ENCODE results near the gene OTOS.

The OTOS gene

GRCh38 chr2:240151477-240152031, 11.1 kb upstream of the OTOS start:
- DNase-seq (ENCODE audit: low read depth in 3 of 3): no peak

GRCh38 chr2:240149943-240150784, 9.7 kb upstream of the OTOS start:
- no peak for DNase-seq (ENCODE audit: low read depth in 3 of 3)

GRCh38 chr2:240147911-240148587, 7.6 kb upstream of the OTOS start:
- no peak for DNase-seq (ENCODE audit: low read depth in 3 of 3)

- DNase-seq (ENCODE audit: low read depth in 3 of 3): no peak
Observed at GRCh38 chr2:240147382-240147781, 6.9 kb upstream of the OTOS start.

GRCh38 chr2:240146627-240147278, 6.3 kb upstream of the OTOS start:
- DNase-seq (ENCODE audit: low read depth in 3 of 3): no peak

- no peak for DNase-seq (ENCODE audit: low read depth in 3 of 3)
Observed at GRCh38 chr2:240146141-240146561, 5.7 kb upstream of the OTOS start.

- DNase-seq (ENCODE audit: low read depth in 3 of 3): no peak
Observed at GRCh38 chr2:240145461-240145860, 5.0 kb upstream of the OTOS start.

GRCh38 chr2:240144649-240145261, 4.3 kb upstream of the OTOS start:
- DNase-seq (ENCODE audit: low read depth in 3 of 3): no peak

- DNase-seq (ENCODE audit: low read depth in 3 of 3): peak; percentile 65 to 77 (median 73)
Observed at GRCh38 chr2:240143801-240144648, 3.6 kb upstream of the OTOS start.

GRCh38 chr2:240143276-240143675, 2.8 kb upstream of the OTOS start:
- DNase-seq (ENCODE audit: low read depth in 3 of 3): no peak

GRCh38 chr2:240142859-240143258, 2.4 kb upstream of the OTOS start:
- no peak for DNase-seq (ENCODE audit: low read depth in 3 of 3)

GRCh38 chr2:240142256-240142775, 1.9 kb upstream of the OTOS start:
- no peak for DNase-seq (ENCODE audit: low read depth in 3 of 3)

GRCh38 chr2:240141736-240142135, 1.3 kb upstream of the OTOS start:
- DNase-seq (ENCODE audit: low read depth in 3 of 3): no peak

- no peak for DNase-seq (ENCODE audit: low read depth in 3 of 3)
Observed at GRCh38 chr2:240140920-240141319, 462 bp upstream of the OTOS start.

GRCh38 chr2:240139666-240140393, 628 bp downstream of the OTOS start:
- DNase-seq (ENCODE audit: low read depth in 3 of 3): no peak

GRCh38 chr2:240139011-240139441, 1.4 kb downstream of the OTOS start:
- no peak for DNase-seq (ENCODE audit: low read depth in 3 of 3)

GRCh38 chr2:240138254-240138984, 2.0 kb downstream of the OTOS start:
- no peak for DNase-seq (ENCODE audit: low read depth in 3 of 3)

GRCh38 chr2:240137596-240138253, 2.7 kb downstream of the OTOS start:
- DNase-seq (ENCODE audit: low read depth in 3 of 3): no peak

Data from stimulated activated CD4-positive, alpha-beta T cell treated with anti-CD3 and anti-CD28 coated beads, TNF-alpha, amount 100 ng/mL, for 4 hours (primary cell).